CD1c-positive myeloid dendritic cell (primary cell): ENCODE measurements around the gene ESPL1.
A peak's percentile ranks its signal among the peaks of the same experiment; 100 is the strongest.
"Not testable (repeated sequence)": the region's sequence is repeated elsewhere in the genome, so short reads cannot be mapped to it uniquely, and the experiment has no call there.

ENCODE experiments used
- DNase-seq: peaks from one replicate; pipeline ENCODE4 v3.0.0-alpha.2; 2016; ENCODE audit errors: extremely low spot score

ESPL1 gene

GRCh38 chr12:53258541-53259539, 9.3 kb upstream of the ESPL1 start:
- no peak for DNase-seq

DNA sequence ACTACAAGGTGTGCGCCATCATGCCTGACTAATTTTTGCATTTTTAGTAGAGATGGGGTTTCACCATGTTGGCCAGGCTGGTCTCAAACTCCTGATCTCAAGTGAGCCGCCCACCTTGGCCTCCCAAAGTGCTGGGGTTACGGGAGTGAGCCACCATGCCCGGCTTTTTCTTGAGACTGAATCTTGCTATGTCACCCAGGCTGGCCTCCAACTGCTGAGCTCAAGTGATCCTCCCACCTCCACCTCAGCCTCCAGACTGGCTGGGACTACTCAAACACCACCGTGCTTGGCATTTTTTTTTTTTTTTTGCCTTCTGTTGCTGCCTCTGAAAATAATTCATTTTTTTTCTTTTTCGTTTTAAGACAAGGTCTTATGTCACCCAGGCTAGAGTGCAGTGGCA, 8.2 kb upstream of the ESPL1 start:
- DNase-seq, result no peak

DNA sequence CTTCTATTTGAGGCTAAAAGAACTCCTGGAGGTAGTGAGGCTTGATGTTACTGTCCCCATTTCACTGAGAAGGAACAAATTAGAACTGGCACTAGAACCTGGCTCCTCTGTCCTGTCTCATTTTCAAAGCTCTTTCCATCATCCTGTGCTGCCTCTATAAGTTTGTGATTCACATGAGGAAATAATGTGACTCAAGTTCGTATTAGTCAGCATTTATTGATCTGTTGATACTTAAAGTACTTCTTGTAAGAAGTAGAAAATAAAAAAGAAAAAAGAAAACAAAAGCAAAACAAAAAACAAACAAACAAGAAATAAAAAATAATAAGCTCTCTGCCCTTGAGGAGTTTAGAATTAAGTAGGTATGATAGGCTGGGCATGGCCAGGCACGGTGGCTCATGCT, 2.3 kb upstream of the ESPL1 start:
- DNase-seq, result no peak

DNA sequence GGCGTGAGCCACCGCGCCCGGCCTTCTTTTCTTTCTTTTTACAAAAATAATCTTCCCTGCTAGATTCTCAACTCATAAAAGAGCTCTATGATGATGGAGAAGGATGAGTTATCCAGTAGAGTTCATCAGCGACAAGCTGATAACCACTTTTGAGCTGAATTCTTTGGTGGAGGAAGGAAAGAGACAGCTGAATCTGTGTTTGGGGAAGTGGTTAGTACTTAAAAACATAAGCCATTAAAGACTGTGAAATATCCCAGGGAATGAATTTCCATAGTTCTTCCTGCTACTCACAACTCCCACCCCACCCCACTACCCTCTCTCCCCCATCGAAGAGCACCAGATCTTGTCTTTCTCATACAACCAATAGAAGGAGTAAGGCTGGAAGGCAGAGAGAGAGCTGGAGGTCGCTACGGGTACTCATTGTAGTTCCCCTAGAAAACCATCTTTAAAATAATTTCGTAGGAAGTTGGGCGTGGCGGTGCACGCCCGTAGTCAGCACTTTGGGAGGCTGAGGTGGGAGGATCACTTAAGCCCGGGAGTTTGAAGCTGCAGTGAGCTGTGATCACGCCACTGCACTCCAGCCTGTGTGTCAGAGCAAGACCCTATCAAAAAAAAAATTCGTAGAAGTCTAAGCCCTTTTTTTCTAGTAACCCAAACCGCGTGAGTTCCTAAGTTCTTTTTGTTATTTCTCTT, 647 bp upstream of the ESPL1 start:
- peak; percentile 83 for DNase-seq

- no peak for DNase-seq
Measured at GRCh38 chr12:53268630-53269562, 797 bp downstream of the ESPL1 start.

DNA sequence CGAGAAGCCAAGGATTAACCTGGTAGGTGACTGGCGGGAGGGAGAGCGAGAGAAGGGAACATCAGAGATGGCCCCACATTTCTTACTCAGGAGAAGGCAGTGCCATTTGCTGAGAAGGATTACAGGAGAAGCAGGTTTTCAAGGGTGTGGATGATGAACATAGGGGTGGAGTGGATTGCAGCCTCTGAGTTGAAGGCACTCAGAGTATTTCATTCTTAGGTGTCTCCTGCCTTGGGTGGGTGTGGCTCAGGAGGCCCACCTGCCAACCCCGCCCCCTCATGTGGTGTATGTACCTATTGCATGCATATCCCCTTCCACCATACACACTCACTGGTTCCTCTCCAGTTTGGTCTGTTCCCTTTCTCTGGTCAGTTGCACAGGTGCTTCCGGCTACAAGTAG, 6.3 kb downstream of the ESPL1 start:
- DNase-seq, result no peak

DNA sequence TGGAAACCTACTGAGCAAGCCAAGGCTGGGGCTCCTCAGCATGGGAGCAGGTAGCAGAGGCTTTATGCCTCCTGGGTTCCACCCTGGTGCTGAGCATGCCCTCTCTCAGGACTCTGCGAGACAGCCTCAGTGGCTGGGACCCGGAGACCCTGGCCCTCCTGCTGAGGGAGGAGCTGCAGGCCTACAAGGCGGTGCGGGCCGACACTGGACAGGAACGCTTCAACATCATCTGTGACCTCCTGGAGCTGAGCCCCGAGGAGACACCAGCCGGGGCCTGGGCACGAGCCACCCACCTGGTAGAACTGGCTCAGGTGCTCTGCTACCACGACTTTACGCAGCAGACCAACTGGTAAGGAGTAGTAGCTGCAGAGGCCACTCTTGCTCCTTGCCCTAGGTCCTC, 8.4 kb downstream of the ESPL1 start:
- DNase-seq, result no peak

- no peak for DNase-seq
Measured at GRCh38 chr12:53277981-53278380, 9.9 kb downstream of the ESPL1 start.

DNA sequence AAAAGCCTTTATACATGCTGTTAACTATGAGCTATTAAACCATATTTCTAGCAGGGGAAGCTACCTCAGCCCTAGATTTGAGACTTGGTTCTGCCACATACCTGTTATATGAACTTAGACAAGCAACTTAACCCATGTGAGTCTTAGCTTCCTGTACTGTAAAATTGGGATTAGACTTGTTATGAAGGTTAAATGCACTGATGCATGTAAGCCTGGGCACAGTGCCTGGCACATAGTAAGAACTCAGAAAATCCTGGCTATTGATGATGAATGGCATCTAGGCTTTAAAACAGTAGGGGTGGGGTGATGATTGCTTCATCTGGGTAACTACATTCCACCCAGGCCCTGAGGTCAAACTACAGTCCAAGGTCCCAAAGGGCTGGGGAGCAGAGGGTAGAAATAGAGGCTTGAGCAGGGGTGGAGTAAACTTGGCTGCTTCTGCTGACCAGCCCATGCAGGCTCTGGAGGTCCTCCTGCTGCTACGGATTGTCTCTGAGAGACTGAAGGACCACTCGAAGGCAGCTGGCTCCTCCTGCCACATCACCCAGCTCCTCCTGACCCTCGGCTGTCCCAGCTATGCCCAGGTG, 11.3 kb downstream of the ESPL1 start:
- no peak for DNase-seq

- no peak for DNase-seq
Measured at GRCh38 chr12:53279888-53280498, 11.9 kb downstream of the ESPL1 start.

DNA sequence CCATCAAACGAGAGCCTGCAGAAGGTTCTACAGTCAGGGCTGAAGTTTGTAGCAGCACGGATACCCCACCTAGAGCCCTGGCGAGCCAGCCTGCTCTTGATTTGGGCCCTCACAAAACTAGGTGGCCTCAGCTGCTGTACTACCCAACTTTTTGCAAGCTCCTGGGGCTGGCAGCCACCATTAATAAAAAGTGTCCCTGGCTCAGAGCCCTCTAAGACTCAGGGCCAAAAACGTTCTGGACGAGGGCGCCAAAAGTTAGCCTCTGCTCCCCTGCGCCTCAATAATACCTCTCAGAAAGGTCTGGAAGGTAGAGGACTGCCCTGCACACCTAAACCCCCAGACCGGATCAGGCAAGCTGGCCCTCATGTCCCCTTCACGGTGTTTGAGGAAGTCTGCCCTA, 18.3 kb downstream of the ESPL1 start:
- DNase-seq, result no peak

DNA sequence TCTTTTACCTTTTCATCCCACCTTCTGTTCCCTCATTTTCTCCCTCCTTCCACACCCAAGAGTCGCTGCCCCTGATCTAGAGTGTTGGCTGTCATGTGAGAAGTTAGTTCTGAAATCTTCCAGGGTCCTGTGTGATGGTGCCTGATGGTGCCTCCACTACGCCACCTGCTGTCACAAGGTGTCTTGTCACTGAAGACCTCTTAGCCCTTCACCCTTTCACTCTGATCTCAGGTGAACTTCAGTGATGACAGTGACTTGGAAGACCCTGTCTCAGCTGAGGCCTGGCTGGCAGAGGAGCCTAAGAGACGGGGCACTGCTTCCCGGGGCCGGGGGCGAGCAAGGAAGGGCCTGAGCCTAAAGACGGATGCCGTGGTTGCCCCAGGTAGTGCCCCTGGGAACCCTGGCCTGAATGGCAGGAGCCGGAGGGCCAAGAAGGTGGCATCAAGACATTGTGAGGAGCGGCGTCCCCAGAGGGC, 19.7 kb downstream of the ESPL1 start:
- peak; percentile 81 for DNase-seq

DNA sequence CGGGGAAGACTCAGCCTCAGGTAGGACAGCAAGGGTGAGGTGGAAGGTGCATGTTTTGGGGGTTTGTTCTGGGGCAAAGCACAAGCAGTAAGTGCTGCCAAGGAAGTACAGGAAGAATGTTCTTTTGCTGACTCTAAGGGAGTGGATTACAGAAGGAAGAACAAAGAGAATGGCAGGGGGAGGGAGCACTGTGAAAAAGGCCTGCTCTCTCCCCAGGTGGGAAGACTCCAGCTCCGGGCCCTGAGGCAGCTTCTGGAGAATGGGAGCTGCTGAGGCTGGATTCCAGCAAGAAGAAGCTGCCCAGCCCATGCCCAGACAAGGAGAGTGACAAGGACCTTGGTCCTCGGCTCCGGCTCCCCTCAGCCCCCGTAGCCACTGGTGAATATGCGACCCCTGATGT, 20.2 kb downstream of the ESPL1 start:
- no peak for DNase-seq

GRCh38 chr12:53289891-53290290, 21.8 kb downstream of the ESPL1 start:
- DNase-seq, result no peak

DNA sequence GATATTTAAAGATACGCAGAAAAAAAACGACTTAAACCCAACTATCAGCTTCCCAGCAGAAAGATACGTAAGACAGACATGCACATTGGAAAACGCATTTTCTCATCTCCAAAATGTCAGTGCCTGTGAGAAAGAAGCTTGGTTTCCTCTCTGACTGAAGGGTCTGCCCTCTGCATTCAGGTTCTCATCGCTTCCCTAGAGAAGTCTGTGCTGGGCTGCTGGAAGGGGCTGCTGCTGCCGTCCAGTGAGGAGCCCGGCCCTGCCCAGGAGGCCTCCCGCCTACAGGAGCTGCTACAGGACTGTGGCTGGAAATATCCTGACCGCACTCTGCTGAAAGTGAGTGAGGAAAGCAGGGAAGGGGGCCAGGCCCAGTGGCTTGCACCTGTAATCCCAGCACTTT, 22.6 kb downstream of the ESPL1 start:
- DNase-seq, result no peak

DNA sequence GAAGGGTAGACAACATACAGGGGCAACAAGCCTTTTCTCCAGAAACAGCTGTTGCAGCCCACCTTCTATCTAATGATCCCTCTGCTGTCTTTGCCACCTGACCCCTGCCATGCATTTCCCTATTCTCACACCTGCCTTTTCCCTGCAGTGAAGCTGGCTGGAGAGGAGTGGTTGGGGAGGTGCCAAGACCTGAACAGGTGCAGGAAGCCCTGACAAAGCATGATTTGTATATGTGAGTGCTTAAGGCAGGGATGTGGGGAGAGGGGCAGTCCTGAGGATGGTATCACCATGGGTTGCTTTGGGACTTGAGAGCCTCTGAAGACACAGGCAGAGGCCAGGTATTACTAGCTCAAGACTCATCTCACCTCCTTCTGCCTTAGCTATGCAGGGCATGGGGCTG, 24.3 kb downstream of the ESPL1 start:
- DNase-seq, result no peak

DNA sequence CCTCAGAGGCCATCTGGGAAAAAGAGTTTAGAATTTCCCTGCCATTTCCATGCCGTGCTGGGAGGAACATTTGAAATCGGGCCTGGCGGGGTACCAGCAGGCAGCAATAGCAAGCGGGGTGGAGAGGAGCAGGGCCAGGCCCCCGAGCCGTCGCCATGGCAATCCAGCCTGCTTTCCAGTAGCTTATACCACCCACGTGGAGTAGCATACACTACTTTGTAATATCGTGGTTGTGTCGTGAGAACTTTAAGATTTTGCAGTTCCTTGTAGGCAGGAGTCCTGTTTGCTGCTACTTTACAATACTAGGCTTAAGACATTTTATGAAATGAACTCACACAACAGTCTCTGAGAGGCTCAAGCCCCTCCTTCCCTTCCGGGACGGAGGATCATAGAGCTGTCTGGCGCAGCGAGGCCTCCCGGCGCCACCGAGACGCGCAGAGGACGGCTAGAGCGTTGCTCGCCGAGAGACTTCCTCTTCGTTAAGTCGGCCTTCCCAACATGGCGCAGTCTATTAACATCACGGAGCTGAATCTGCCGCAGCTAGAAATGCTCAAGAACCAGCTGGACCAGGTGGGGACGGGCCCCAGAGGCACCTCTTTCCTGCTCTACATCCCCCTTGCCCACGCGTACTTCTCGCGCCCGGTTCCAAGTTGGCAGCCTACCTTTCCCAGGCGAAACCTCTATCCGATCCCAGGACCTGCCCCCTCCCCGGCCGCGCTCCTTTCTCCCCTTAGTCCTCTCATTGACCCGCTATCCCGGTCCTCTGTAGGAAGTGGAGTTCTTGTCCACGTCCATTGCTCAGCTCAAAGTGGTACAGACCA, 27.2 kb downstream of the ESPL1 start, which contains the start of gene PFDN5:
TSS of gene PFDN5 (plus strand) at position 473 of the 821 bp plus-strand sequence. CDS start at position 499, 26 bp downstream.
- peak; percentile 87 for DNase-seq

GRCh38 chr12:53295891-53296219, 27.8 kb downstream of the ESPL1 start:
- no peak for DNase-seq

GRCh38 chr12:53297106-53297505, 29.0 kb downstream of the ESPL1 start:
- DNase-seq, result not testable (repeated sequence)

DNA sequence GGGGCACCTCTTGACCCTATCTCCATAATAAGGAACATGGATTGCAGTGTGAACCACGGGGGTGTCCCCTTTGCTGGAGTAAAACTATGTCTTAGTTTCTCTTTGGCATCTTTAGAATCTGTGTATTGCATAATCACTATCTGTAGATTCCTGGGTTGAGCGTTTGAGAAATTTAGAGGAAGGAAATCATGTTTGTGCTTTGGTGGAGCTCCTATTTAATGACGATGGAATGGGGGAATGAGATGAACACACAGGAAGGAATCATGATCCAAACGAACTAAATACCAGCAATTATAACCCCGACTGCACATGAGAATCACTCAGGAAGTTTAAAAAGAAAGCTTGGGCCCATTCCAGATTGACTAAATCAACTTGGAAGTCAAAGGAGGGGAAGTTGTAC, 30.1 kb downstream of the ESPL1 start:
- peak; percentile 82 for DNase-seq
